ENCODE measurements around the gene NUB1. TPM values are rescaled to one million over a fixed set of nuclear protein-coding genes. Genes with fewer than 3 reads are reported as not detected.
"Not testable (repeated sequence)": the region's sequence is repeated elsewhere in the genome, so short reads cannot be mapped to it uniquely, and the experiment has no call there.

NUB1 gene
- total RNA-seq, 1 donor from 2014 or later: 61.7 TPM

- H2AFZ ChIP-seq (replicated peaks): no peak overlapping the region
- no peak for DNase-seq (ENCODE audit: low spot score)
These were observed 39.8 kb upstream of the NUB1 start for GRCh38 chr7:151301471-151302462.

DNA sequence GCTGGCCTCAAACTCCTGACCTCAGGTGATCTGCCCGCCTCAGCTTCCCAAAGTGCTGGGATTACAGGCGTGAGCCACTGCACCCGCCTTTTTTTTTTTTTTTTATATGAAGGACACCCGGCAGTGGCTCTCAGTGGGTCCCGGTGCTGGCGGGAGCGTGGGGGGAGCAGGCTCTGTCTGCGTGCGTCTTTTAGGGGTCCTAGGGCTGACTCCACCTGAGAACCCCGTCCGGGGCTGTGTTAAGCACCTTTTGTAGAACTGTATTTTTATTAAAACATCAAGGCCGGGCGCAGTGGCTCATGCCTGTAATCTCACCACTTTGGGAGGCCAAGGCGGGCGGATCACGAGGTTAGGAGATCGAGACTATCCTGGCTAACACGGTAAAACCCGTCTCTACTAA lies 37.4 kb upstream of the NUB1 start:
- not testable (repeated sequence) for H3K36me3 ChIP-seq; H3K4me3 Mint-ChIP-seq; H3K36me3 Mint-ChIP-seq; H4K20me1 ChIP-seq (ENCODE audit: low read depth); DNase-seq (ENCODE audit: low spot score); H3K27ac ChIP-seq; H3K9ac ChIP-seq; H3K9me3 Mint-ChIP-seq; H3K9me3 ChIP-seq (ENCODE audit: low read depth); H3K4me1 Mint-ChIP-seq; H3K79me2 ChIP-seq (ENCODE audit: low read depth); H3K4me2 ChIP-seq; H3K27ac Mint-ChIP-seq; H3K4me1 ChIP-seq
- Histone ChIP-seq H3K4me3 (peak overlapping the region; percentile 14), H3K27me3 (peaks cover 53% of the 10 kb centered on the region), H2AFZ (replicated peaks) (peak overlapping the region; percentile 97), H3F3A (ENCODE audit: low read depth) (peaks cover 12% of the 10 kb centered on the region)
- peaks cover 27% of the 10 kb centered on the region for H3K27me3 Mint-ChIP-seq (ENCODE audit: insufficient read depth, low read depth)

More at GRCh38 chr7:151301471-151302462, 39.8 kb upstream of the NUB1 start:
- Mint-ChIP-seq H3K27me3 (ENCODE audit: insufficient read depth, low read depth) (peaks cover 24% of the 10 kb centered on the region), H3K4me1 (peaks cover 9% of the 10 kb centered on the region), H3K9me3 (peaks cover 2% of the 10 kb centered on the region), H3K4me3 (no peak overlapping the region), H3K36me3 (peaks cover 2% of the 10 kb centered on the region), H3K27ac (no peak overlapping the region)
- TF ChIP-seq EZH2phosphoT487 (IDR thresholded peaks at IDR 0.05) (no peak), CTCF (IDR thresholded peaks at IDR 0.05) (no peak), EZH2 (IDR thresholded peaks at IDR 0.05) (no peak)
- H3K9ac ChIP-seq: no peak overlapping the region
- H3F3A ChIP-seq (ENCODE audit: low read depth): peaks cover 12% of the 10 kb centered on the region
- H3K4me1 ChIP-seq: peaks cover 6% of the 10 kb centered on the region
- no peaks in the 10 kb centered on the region for H3K79me2 ChIP-seq (ENCODE audit: low read depth)
- H3K27ac ChIP-seq: no peak overlapping the region
- H3K4me2 ChIP-seq: no peak overlapping the region
- peaks cover 53% of the 10 kb centered on the region for H3K27me3 ChIP-seq
- H3K4me3 ChIP-seq: no peak overlapping the region
- no peaks in the 10 kb centered on the region for H3K36me3 ChIP-seq
- no peaks in the 10 kb centered on the region for H3K9me3 ChIP-seq (ENCODE audit: low read depth)
- H4K20me1 ChIP-seq (ENCODE audit: low read depth): no peaks in the 10 kb centered on the region

GRCh38 chr7:151304856-151305255 lies 36.8 kb upstream of the NUB1 start:
- H2AFZ ChIP-seq (replicated peaks): peak overlapping the region; percentile 97
- H3K4me3 ChIP-seq: peak overlapping the region; percentile 14
- DNase-seq (ENCODE audit: low spot score): peak; percentile 34
- H3K9me3 ChIP-seq (ENCODE audit: low read depth): no peaks in the 10 kb centered on the region
- peak overlapping the region; percentile 44 for H3K4me3 Mint-ChIP-seq
- peaks cover 9% of the 10 kb centered on the region for H3K4me1 Mint-ChIP-seq
- no peaks in the 10 kb centered on the region for H4K20me1 ChIP-seq (ENCODE audit: low read depth)
- H3K4me1 ChIP-seq: peaks cover 6% of the 10 kb centered on the region
- no peak overlapping the region for H3K27ac Mint-ChIP-seq
- H3K36me3 ChIP-seq: no peaks in the 10 kb centered on the region
- H3K27me3 Mint-ChIP-seq (ENCODE audit: insufficient read depth, low read depth): peaks cover 22% of the 10 kb centered on the region
- peaks cover 2% of the 10 kb centered on the region for H3K9me3 Mint-ChIP-seq
- peaks cover 2% of the 10 kb centered on the region for H3K36me3 Mint-ChIP-seq
- H3K27ac ChIP-seq: no peak overlapping the region
- H3K4me2 ChIP-seq: peak overlapping the region; percentile 63
- H3F3A ChIP-seq (ENCODE audit: low read depth): peaks cover 12% of the 10 kb centered on the region
- peaks cover 53% of the 10 kb centered on the region for H3K27me3 ChIP-seq
- H3K79me2 ChIP-seq (ENCODE audit: low read depth): no peaks in the 10 kb centered on the region
- TF ChIP-seq EZH2phosphoT487 (IDR thresholded peaks at IDR 0.05) (no peak), CTCF (IDR thresholded peaks at IDR 0.05) (no peak), EZH2 (IDR thresholded peaks at IDR 0.05) (no peak)
- no peak overlapping the region for H3K9ac ChIP-seq

DNA sequence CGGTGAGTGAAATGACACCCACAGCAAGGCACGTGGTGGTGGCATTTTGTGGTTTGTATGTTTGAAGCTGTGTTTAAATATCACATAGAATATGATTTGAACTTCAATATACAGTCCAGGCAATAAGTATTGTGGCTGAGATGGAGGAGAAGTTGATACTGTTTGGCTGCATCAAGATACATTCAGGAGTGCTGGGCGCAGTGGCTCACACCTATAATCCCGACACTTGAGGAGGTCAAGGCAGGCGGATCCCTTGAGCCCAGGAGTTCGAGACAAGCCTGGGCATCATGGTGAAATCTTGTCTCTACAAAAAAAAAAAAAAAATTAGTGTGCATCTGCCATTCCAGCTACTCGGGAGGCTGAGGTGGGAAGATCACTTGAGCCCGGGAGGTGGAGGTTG lies 35.2 kb upstream of the NUB1 start:
- peaks cover 6% of the 10 kb centered on the region for H3K4me1 ChIP-seq
- no peaks in the 10 kb centered on the region for H3K36me3 ChIP-seq
- H2AFZ ChIP-seq (replicated peaks): no peak overlapping the region
- Mint-ChIP-seq H3K36me3 (no peaks in the 10 kb centered on the region), H3K9me3 (peaks cover 2% of the 10 kb centered on the region), H3K27me3 (ENCODE audit: insufficient read depth, low read depth) (peaks cover 22% of the 10 kb centered on the region), H3K4me3 (no peak overlapping the region), H3K27ac (no peak overlapping the region), H3K4me1 (peaks cover 9% of the 10 kb centered on the region)
- TF ChIP-seq EZH2phosphoT487 (IDR thresholded peaks at IDR 0.05) (no peak), CTCF (IDR thresholded peaks at IDR 0.05) (no peak), EZH2 (IDR thresholded peaks at IDR 0.05) (no peak)
- DNase-seq (ENCODE audit: low spot score): no peak
- no peaks in the 10 kb centered on the region for H4K20me1 ChIP-seq (ENCODE audit: low read depth)
- peaks cover 12% of the 10 kb centered on the region for H3F3A ChIP-seq (ENCODE audit: low read depth)
- no peak overlapping the region for H3K4me3 ChIP-seq
- no peak overlapping the region for H3K9ac ChIP-seq
- no peak overlapping the region for H3K27ac ChIP-seq
- no peaks in the 10 kb centered on the region for H3K9me3 ChIP-seq (ENCODE audit: low read depth)
- peaks cover 40% of the 10 kb centered on the region for H3K27me3 ChIP-seq
- no peak overlapping the region for H3K4me2 ChIP-seq
- H3K79me2 ChIP-seq (ENCODE audit: low read depth): no peaks in the 10 kb centered on the region
